ENCODE measurements around the gene GSDME.
"Not testable (repeated sequence)": the region's sequence is repeated elsewhere in the genome, so short reads cannot be mapped to it uniquely, and the experiment has no call there.

GSDME gene

GRCh38 chr7:24757353-24758275 lies at the start of gene GSDME:
GSDME (minus strand) TSS chr7:24757464; CDS start chr7:24749774, 7,690 bp downstream.
- H3K36me3 Mint-ChIP-seq = peaks cover 6% of the 10 kb centered on the region
- H3K9me3 Mint-ChIP-seq (ENCODE audit: low read depth) = peaks cover 5% of the 10 kb centered on the region
- H3K27ac Mint-ChIP-seq = peak within 1 kb of the TSS; percentile 46
- H3K27me3 Mint-ChIP-seq = peaks cover 30% of the 10 kb centered on the region
- H3K4me3 Mint-ChIP-seq = peak within 1 kb of the TSS; percentile 84
- H3K4me1 Mint-ChIP-seq (ENCODE audit: low read depth) = peaks cover 29% of the 10 kb centered on the region

DNA sequence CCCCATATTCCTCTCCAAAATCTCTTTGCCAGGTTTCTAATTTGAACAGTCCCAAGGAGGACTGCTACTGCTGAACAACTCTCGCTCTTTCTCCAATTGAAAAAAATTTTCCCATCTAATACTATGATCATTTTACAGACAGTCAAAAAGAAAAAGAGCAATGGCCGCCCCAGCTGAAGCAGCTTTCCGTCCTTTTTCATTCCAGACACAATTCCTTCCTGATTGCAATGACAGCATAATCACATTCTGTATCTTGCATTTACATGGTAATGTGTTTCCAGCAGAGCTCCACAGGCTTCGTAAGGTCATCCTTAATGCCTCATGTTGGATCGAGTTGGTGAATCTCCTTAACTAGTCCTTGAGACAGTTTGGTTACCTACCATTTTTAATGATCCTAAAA lies 45.0 kb upstream of the GSDME start:
- H3K4me3 Mint-ChIP-seq = no peak overlapping the region
- H3K9me3 Mint-ChIP-seq (ENCODE audit: low read depth) = no peaks in the 10 kb centered on the region
- H3K4me1 Mint-ChIP-seq (ENCODE audit: low read depth) = no peaks in the 10 kb centered on the region
- no peaks in the 10 kb centered on the region for H3K27me3 Mint-ChIP-seq
- peaks cover 46% of the 10 kb centered on the region for H3K36me3 Mint-ChIP-seq
- H3K27ac Mint-ChIP-seq = no peak overlapping the region

- no peak overlapping the region for H3K27ac Mint-ChIP-seq
- no peaks in the 10 kb centered on the region for H3K27me3 Mint-ChIP-seq
- H3K4me3 Mint-ChIP-seq = no peak overlapping the region
- peaks cover 50% of the 10 kb centered on the region for H3K36me3 Mint-ChIP-seq
- H3K9me3 Mint-ChIP-seq (ENCODE audit: low read depth) = no peaks in the 10 kb centered on the region
- no peaks in the 10 kb centered on the region for H3K4me1 Mint-ChIP-seq (ENCODE audit: low read depth)
These were observed 44.6 kb upstream of the GSDME start for GRCh38 chr7:24801883-24802282.

- no peak overlapping the region for H3K27ac Mint-ChIP-seq
- no peaks in the 10 kb centered on the region for H3K9me3 Mint-ChIP-seq (ENCODE audit: low read depth)
- no peak overlapping the region for H3K4me3 Mint-ChIP-seq
- peaks cover 2% of the 10 kb centered on the region for H3K4me1 Mint-ChIP-seq (ENCODE audit: low read depth)
- no peaks in the 10 kb centered on the region for H3K27me3 Mint-ChIP-seq
- peaks cover 45% of the 10 kb centered on the region for H3K36me3 Mint-ChIP-seq
These were observed 43.4 kb upstream of the GSDME start for GRCh38 chr7:24800667-24801066.

GRCh38 chr7:24800073-24800472 lies 42.8 kb upstream of the GSDME start:
- H3K4me1 Mint-ChIP-seq (ENCODE audit: low read depth) = peaks cover 3% of the 10 kb centered on the region
- no peak overlapping the region for H3K27ac Mint-ChIP-seq
- H3K4me3 Mint-ChIP-seq = no peak overlapping the region
- H3K9me3 Mint-ChIP-seq (ENCODE audit: low read depth) = no peaks in the 10 kb centered on the region
- peaks cover 45% of the 10 kb centered on the region for H3K36me3 Mint-ChIP-seq
- no peaks in the 10 kb centered on the region for H3K27me3 Mint-ChIP-seq

- Mint-ChIP-seq H3K4me3 (no peak overlapping the region), H3K36me3 (peaks cover 41% of the 10 kb centered on the region), H3K4me1 (ENCODE audit: low read depth) (peaks cover 7% of the 10 kb centered on the region), H3K27ac (no peak overlapping the region), H3K27me3 (no peaks in the 10 kb centered on the region), H3K9me3 (ENCODE audit: low read depth) (no peaks in the 10 kb centered on the region)
These were observed 42.2 kb upstream of the GSDME start for GRCh38 chr7:24799506-24799905.

DNA sequence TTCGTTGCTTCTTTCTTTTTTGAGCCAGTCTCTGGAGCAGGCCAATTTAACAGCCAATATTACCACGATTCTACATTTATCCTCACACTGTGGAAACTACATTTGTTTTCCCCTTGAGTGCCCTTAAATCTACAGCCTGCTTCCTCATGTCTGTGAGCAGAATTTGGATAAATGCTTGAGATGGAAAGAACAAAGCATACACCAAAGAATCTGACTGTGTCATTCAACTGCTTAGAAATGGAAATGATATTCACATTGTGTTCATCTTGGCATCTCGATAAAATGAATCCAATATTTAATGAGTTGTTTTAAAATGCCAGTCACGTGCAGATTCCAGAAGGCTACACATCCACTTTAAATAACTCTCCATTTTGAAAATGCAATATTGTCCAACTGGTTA lies 41.0 kb upstream of the GSDME start:
- Mint-ChIP-seq H3K36me3 (peaks cover 39% of the 10 kb centered on the region), H3K4me1 (ENCODE audit: low read depth) (peaks cover 13% of the 10 kb centered on the region), H3K27ac (no peak overlapping the region), H3K27me3 (no peaks in the 10 kb centered on the region), H3K9me3 (ENCODE audit: low read depth) (no peaks in the 10 kb centered on the region), H3K4me3 (no peak overlapping the region)

DNA sequence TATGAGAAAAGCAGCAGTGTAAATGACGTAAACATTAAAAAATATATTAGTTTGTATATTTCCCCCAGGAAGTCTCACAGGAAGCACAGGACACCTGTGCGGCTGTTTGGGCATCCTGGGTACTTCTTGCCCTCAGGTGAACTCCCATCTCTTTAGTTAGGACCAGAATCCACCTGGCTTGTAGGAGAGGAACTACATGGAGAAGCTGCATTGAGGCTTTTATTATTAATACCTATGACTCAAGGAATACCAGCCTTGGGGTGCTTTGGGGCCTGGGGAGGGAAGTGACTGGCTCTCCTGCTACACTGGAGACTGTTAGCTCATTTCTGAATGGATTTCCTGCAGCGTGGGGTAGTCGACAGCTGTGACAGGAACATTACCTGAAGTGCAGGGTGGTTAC lies 40.0 kb upstream of the GSDME start:
- no peaks in the 10 kb centered on the region for H3K27me3 Mint-ChIP-seq
- H3K9me3 Mint-ChIP-seq (ENCODE audit: low read depth) = no peaks in the 10 kb centered on the region
- H3K27ac Mint-ChIP-seq = no peak overlapping the region
- H3K4me3 Mint-ChIP-seq = no peak overlapping the region
- peaks cover 32% of the 10 kb centered on the region for H3K36me3 Mint-ChIP-seq
- H3K4me1 Mint-ChIP-seq (ENCODE audit: low read depth) = peaks cover 13% of the 10 kb centered on the region

GRCh38 chr7:24795407-24795767 lies 38.1 kb upstream of the GSDME start:
- Mint-ChIP-seq H3K4me1 (ENCODE audit: low read depth) (peaks cover 13% of the 10 kb centered on the region), H3K36me3 (peaks cover 20% of the 10 kb centered on the region), H3K27ac (no peak overlapping the region), H3K4me3 (no peak overlapping the region), H3K9me3 (ENCODE audit: low read depth) (no peaks in the 10 kb centered on the region), H3K27me3 (no peaks in the 10 kb centered on the region)

- not testable (repeated sequence) for H3K27me3 Mint-ChIP-seq; H3K27ac Mint-ChIP-seq; H3K4me3 Mint-ChIP-seq; H3K9me3 Mint-ChIP-seq (ENCODE audit: low read depth)
- peaks cover 13% of the 10 kb centered on the region for H3K4me1 Mint-ChIP-seq (ENCODE audit: low read depth)
- peaks cover 20% of the 10 kb centered on the region for H3K36me3 Mint-ChIP-seq
These were observed 37.6 kb upstream of the GSDME start for GRCh38 chr7:24794751-24795406.

GRCh38 chr7:24793982-24794648 lies 36.9 kb upstream of the GSDME start:
- Mint-ChIP-seq H3K4me1 (ENCODE audit: low read depth) (peaks cover 13% of the 10 kb centered on the region), H3K27ac (no peak overlapping the region), H3K27me3 (no peaks in the 10 kb centered on the region), H3K4me3 (no peak overlapping the region), H3K9me3 (ENCODE audit: low read depth) (no peaks in the 10 kb centered on the region), H3K36me3 (peaks cover 18% of the 10 kb centered on the region)

DNA sequence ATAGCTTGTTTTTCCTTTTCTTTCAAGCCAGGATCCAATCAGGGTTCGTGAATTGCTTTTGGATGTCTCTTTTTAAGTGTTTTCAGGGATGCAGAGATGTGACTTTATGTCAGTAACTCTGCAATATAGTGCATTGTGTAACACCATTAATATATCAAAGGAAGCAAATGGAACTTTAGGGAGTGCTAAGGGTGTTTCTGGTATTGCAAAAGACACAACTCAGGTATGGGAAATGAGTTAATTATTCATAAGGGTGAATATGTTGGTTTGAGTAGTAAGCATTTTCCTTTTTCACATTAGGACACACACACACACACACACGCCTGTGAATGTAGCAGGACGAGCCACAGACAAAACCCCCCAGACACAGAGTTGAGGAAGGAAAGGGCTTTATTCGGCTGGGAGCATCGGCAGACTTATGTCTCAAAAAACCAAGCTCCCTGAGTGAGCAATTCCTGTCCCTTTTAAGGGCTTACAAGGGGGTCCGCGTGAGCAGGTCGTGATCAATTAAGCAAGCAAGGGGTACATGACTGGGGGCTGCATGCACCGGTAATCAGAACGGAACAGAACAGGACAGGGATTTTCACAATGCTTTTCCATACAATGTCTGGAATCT lies 31.8 kb upstream of the GSDME start:
- H3K4me1 Mint-ChIP-seq (ENCODE audit: low read depth) = peaks cover 2% of the 10 kb centered on the region
- no peaks in the 10 kb centered on the region for H3K27me3 Mint-ChIP-seq
- H3K4me3 Mint-ChIP-seq = no peak overlapping the region
- H3K9me3 Mint-ChIP-seq (ENCODE audit: low read depth) = no peaks in the 10 kb centered on the region
- H3K27ac Mint-ChIP-seq = no peak overlapping the region
- H3K36me3 Mint-ChIP-seq = peaks cover under 1% of the 10 kb centered on the region

DNA sequence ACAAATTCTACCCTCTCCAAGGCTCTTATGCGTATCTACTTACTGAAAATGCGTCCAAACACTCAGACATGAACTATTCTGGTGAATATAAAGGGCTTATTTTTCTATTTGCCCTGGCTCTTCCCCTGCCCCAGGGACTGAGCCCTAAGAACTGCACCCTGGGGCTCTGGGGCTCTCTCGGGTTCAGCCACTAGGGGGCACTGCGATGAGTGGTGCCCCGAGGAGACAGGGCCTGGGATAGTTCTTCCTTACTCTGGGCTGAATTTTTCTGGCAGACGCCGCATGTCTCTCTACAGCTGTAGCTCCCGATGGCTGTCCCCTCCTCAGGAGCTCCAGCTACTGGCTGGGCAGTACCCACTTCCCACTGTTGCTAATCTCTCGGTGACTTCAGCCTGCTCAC lies 30.8 kb upstream of the GSDME start:
- peaks cover 8% of the 10 kb centered on the region for H3K9me3 Mint-ChIP-seq (ENCODE audit: low read depth)

GRCh38 chr7:24786941-24787340 lies 29.7 kb upstream of the GSDME start:
- H3K36me3 Mint-ChIP-seq = peaks cover 9% of the 10 kb centered on the region
- no peaks in the 10 kb centered on the region for H3K27me3 Mint-ChIP-seq
- no peak overlapping the region for H3K27ac Mint-ChIP-seq
- H3K4me3 Mint-ChIP-seq = no peak overlapping the region
- peaks cover 8% of the 10 kb centered on the region for H3K9me3 Mint-ChIP-seq (ENCODE audit: low read depth)
- no peaks in the 10 kb centered on the region for H3K4me1 Mint-ChIP-seq (ENCODE audit: low read depth)

More for the DNA sequence above, 30.8 kb upstream of the GSDME start:
- H3K27ac Mint-ChIP-seq = no peak overlapping the region
- no peaks in the 10 kb centered on the region for H3K4me1 Mint-ChIP-seq (ENCODE audit: low read depth)
- no peaks in the 10 kb centered on the region for H3K27me3 Mint-ChIP-seq
- peaks cover 9% of the 10 kb centered on the region for H3K36me3 Mint-ChIP-seq
- no peak overlapping the region for H3K4me3 Mint-ChIP-seq

DNA sequence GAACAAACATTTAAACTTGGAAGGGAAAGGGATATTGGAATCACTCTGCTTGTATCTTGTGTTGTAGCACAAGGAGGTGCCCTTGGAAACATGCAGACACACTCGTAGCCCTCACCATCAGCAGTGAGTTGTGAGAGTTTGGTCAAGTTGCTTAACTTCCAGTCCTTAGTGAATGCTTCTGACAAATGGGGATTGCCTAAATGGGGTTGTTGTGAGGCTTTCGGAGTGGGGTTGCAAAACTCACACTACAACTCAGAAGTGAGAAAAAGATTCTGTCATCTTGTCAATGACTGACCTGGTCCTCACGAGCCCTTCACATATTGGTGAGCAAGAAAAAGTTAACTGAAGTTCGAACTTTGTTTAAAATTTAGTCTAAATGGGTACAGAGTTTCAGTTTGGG lies 29.0 kb upstream of the GSDME start:
- no peaks in the 10 kb centered on the region for H3K4me1 Mint-ChIP-seq (ENCODE audit: low read depth)
- no peak overlapping the region for H3K4me3 Mint-ChIP-seq
- H3K36me3 Mint-ChIP-seq = peaks cover 9% of the 10 kb centered on the region
- H3K9me3 Mint-ChIP-seq (ENCODE audit: low read depth) = peaks cover 8% of the 10 kb centered on the region
- H3K27me3 Mint-ChIP-seq = no peaks in the 10 kb centered on the region
- no peak overlapping the region for H3K27ac Mint-ChIP-seq

Measured in activated naive CD8-positive, alpha-beta T cell (primary cell).